SW480 (cell line): ENCODE results near the gene HOXA10.

Source experiments
- DNase-seq: peaks from one replicate; pipeline ENCODE4 v3.0.0-alpha.2; 2016; ENCODE audit warnings: low spot score

The HOXA10 gene

GRCh38 chr7:27155816-27156507 is 18.2 kb downstream of the HOXA10 start:
- DNase-seq, result peak; percentile 67

- DNase-seq, result peak; percentile 83
Observed at GRCh38 chr7:27154901-27155815, 19.0 kb downstream of the HOXA10 start.

GRCh38 chr7:27154369-27154768 is 19.8 kb downstream of the HOXA10 start:
- no peak for DNase-seq

GRCh38 chr7:27153526-27153925 is 20.6 kb downstream of the HOXA10 start:
- DNase-seq, result peak; percentile 49

- DNase-seq, result peak; percentile 5
Observed at GRCh38 chr7:27152816-27153442, 21.2 kb downstream of the HOXA10 start.

- DNase-seq, result peak; percentile 93
Observed at GRCh38 chr7:27151931-27152815, 21.9 kb downstream of the HOXA10 start, which contains the start of gene HOXA3. Gene HOXA3 (minus strand): TSS chr7:27152583. CDS start chr7:27110640, 41,943 bp downstream.

- peak; percentile 50 for DNase-seq
Observed at GRCh38 chr7:27151341-27151930, 22.7 kb downstream of the HOXA10 start.

GRCh38 chr7:27150568-27151340 is 23.4 kb downstream of the HOXA10 start:
- DNase-seq, result peak; percentile 85

GRCh38 chr7:27149842-27150567 is 24.1 kb downstream of the HOXA10 start:
- no peak for DNase-seq

GRCh38 chr7:27148756-27149641 is 25.1 kb downstream of the HOXA10 start:
- DNase-seq, result no peak

GRCh38 chr7:27148031-27148755 is 25.9 kb downstream of the HOXA10 start:
- peak; percentile 79 for DNase-seq

- DNase-seq, result no peak
Observed at GRCh38 chr7:27147199-27148030, 26.7 kb downstream of the HOXA10 start, which contains the start of gene HOXA6. Gene HOXA6 (minus strand): TSS chr7:27147774. CDS start chr7:27147749, 25 bp downstream.

GRCh38 chr7:27146491-27147198 is 27.5 kb downstream of the HOXA10 start:
- DNase-seq, result no peak

GRCh38 chr7:27145914-27146412 is 28.2 kb downstream of the HOXA10 start:
- no peak for DNase-seq

GRCh38 chr7:27145165-27145913 is 28.8 kb downstream of the HOXA10 start:
- DNase-seq, result no peak
